ENCODE results near the gene AAMP.

Gene AAMP

GRCh38 chr2:218296847-218297246, 26.9 kb upstream of the AAMP start:
- Histone ChIP-seq H3K4me2 (ENCODE audit: low read length) (no peak overlapping the region), H3K27me3 (ENCODE audit: insufficient read depth, low read length) (no peaks in the 10 kb centered on the region), H3K36me3 (ENCODE audit: control insufficient read depth in 1 of 2, insufficient read depth in 2 of 2, low read length in 2 of 2) (no peaks in the 10 kb centered on the region), H3K4me1 (ENCODE audit: control insufficient read depth in 1 of 2, insufficient read depth in 2 of 2, low read length in 2 of 2) (peaks cover 19 to 26% of the 10 kb centered on the region in 2 experiments), H2AFZ (ENCODE audit: insufficient read depth, low read length, poor library complexity) (no peak overlapping the region), H2AK5ac (ENCODE audit: low read length) (peak overlapping the region; percentile 50), H4K8ac (ENCODE audit: low read depth, low read length) (no peak overlapping the region), H2BK5ac (ENCODE audit: low read depth, low read length, poor library complexity) (no peak overlapping the region), H2BK120ac (ENCODE audit: insufficient read depth, low read length, poor library complexity) (no peak overlapping the region), H3K23ac (ENCODE audit: low read length) (no peak overlapping the region), H3K14ac (ENCODE audit: low read length) (peak overlapping the region; percentile 43), H3K18ac (ENCODE audit: low read length) (no peak overlapping the region), H3K27ac (ENCODE audit: low read depth, low read length) (no peak overlapping the region), H3K9ac (ENCODE audit: low read length) (no peak overlapping the region), H3K4me3 (ENCODE audit: low read depth, low read length) (no peak overlapping the region), H4K12ac (ENCODE audit: low read depth, low read length) (no peak overlapping the region), H3K79me2 (ENCODE audit: control insufficient read depth, insufficient read depth, low read length, poor library complexity) (peaks cover 5% of the 10 kb centered on the region), H3K4ac (ENCODE audit: low read depth, low read length) (no peak overlapping the region), H3K9me3 (ENCODE audit: insufficient read depth, low read depth, low read length) (no peaks in the 10 kb centered on the region), H2BK12ac (ENCODE audit: low read length) (peak overlapping the region; percentile 76), H3K79me1 (ENCODE audit: low read length) (peaks cover 14% of the 10 kb centered on the region), H4K91ac (ENCODE audit: low read depth, low read length) (peak overlapping the region; percentile 28)
- DNase-seq, result peak; percentile 25 to 43
- WGBS (ENCODE audit: extremely low coverage, insufficient coverage, insufficient read length), result no CpG with 5 or more reads among the region's 7 CpGs

- Histone ChIP-seq H2BK120ac (ENCODE audit: insufficient read depth, low read length, poor library complexity) (no peak overlapping the region), H3K79me1 (ENCODE audit: low read length) (peaks cover 16% of the 10 kb centered on the region), H3K79me2 (ENCODE audit: control insufficient read depth, insufficient read depth, low read length, poor library complexity) (peaks cover 10% of the 10 kb centered on the region), H3K23ac (ENCODE audit: low read length) (no peak overlapping the region), H2AFZ (ENCODE audit: insufficient read depth, low read length, poor library complexity) (no peak overlapping the region), H4K91ac (ENCODE audit: low read depth, low read length) (no peak overlapping the region), H3K36me3 (ENCODE audit: control insufficient read depth in 1 of 2, insufficient read depth in 2 of 2, low read length in 2 of 2) (no peaks in the 10 kb centered on the region), H2BK5ac (ENCODE audit: low read depth, low read length, poor library complexity) (no peak overlapping the region), H3K9me3 (ENCODE audit: insufficient read depth, low read depth, low read length) (no peaks in the 10 kb centered on the region), H3K4ac (ENCODE audit: low read depth, low read length) (no peak overlapping the region), H3K4me2 (ENCODE audit: low read length) (no peak overlapping the region), H3K18ac (ENCODE audit: low read length) (no peak overlapping the region), H3K14ac (ENCODE audit: low read length) (no peak overlapping the region), H4K8ac (ENCODE audit: low read depth, low read length) (no peak overlapping the region), H3K4me3 (ENCODE audit: low read depth, low read length) (no peak overlapping the region), H2BK12ac (ENCODE audit: low read length) (peak overlapping the region; percentile 39), H3K27me3 (ENCODE audit: insufficient read depth, low read length) (no peaks in the 10 kb centered on the region), H3K4me1 (ENCODE audit: control insufficient read depth in 1 of 2, insufficient read depth in 2 of 2, low read length in 2 of 2) (peaks cover 23 to 32% of the 10 kb centered on the region in 2 experiments), H4K12ac (ENCODE audit: low read depth, low read length) (no peak overlapping the region), H3K9ac (ENCODE audit: low read length) (no peak overlapping the region), H2AK5ac (ENCODE audit: low read length) (no peak overlapping the region), H3K27ac (ENCODE audit: low read depth, low read length) (no peak overlapping the region)
- WGBS (ENCODE audit: extremely low coverage, insufficient coverage, insufficient read length), result no CpG with 5 or more reads among the region's 1 CpG
- no peak for DNase-seq
Measured at GRCh38 chr2:218296200-218296599, 26.3 kb upstream of the AAMP start.

- H2AK5ac ChIP-seq (ENCODE audit: low read length), result no peak overlapping the region
- H2BK12ac ChIP-seq (ENCODE audit: low read length), result peak overlapping the region; percentile 44
- H2BK120ac ChIP-seq (ENCODE audit: insufficient read depth, low read length, poor library complexity), result peak overlapping the region; percentile 61
- H4K12ac ChIP-seq (ENCODE audit: low read depth, low read length), result no peak overlapping the region
- H2AFZ ChIP-seq (ENCODE audit: insufficient read depth, low read length, poor library complexity), result no peak overlapping the region
- H3K18ac ChIP-seq (ENCODE audit: low read length), result no peak overlapping the region
- no peaks in the 10 kb centered on the region for H3K9me3 ChIP-seq (ENCODE audit: insufficient read depth, low read depth, low read length)
- peak overlapping the region; percentile 35 for H3K14ac ChIP-seq (ENCODE audit: low read length)
- peak overlapping the region; percentile 50 for H4K8ac ChIP-seq (ENCODE audit: low read depth, low read length)
- H3K36me3 ChIP-seq (ENCODE audit: control insufficient read depth in 1 of 2, insufficient read depth in 2 of 2, low read length in 2 of 2), result no peaks in the 10 kb centered on the region
- H3K23ac ChIP-seq (ENCODE audit: low read length), result no peak overlapping the region
- H3K4me3 ChIP-seq (ENCODE audit: low read depth, low read length), result no peak overlapping the region
- H3K4me2 ChIP-seq (ENCODE audit: low read length), result peak overlapping the region; percentile 38
- H3K9ac ChIP-seq (ENCODE audit: low read length), result no peak overlapping the region
- peak overlapping the region; percentile 42 for H3K27ac ChIP-seq (ENCODE audit: low read depth, low read length)
- peaks cover 25% of the 10 kb centered on the region for H3K79me1 ChIP-seq (ENCODE audit: low read length)
- H3K4ac ChIP-seq (ENCODE audit: low read depth, low read length), result no peak overlapping the region
- peak overlapping the region; percentile 75 for H4K91ac ChIP-seq (ENCODE audit: low read depth, low read length)
- no peaks in the 10 kb centered on the region for H3K27me3 ChIP-seq (ENCODE audit: insufficient read depth, low read length)
- H2BK5ac ChIP-seq (ENCODE audit: low read depth, low read length, poor library complexity), result peak overlapping the region; percentile 79
- DNase-seq, result peak; percentile 56 to 94
- peaks cover 20% of the 10 kb centered on the region for H3K79me2 ChIP-seq (ENCODE audit: control insufficient read depth, insufficient read depth, low read length, poor library complexity)
- H3K4me1 ChIP-seq (ENCODE audit: control insufficient read depth in 1 of 2, insufficient read depth in 2 of 2, low read length in 2 of 2), result peaks cover 35 to 44% of the 10 kb centered on the region in 2 experiments
- WGBS (ENCODE audit: extremely low coverage, insufficient coverage, insufficient read length), result no CpG with 5 or more reads among the region's 7 CpGs
Measured at GRCh38 chr2:218295029-218295428, 25.1 kb upstream of the AAMP start.

GRCh38 chr2:218294430-218295022, 24.6 kb upstream of the AAMP start:
- no peak overlapping the region for H3K4me3 ChIP-seq (ENCODE audit: low read depth, low read length)
- H2AK5ac ChIP-seq (ENCODE audit: low read length), result no peak overlapping the region
- peak overlapping the region; percentile 42 for H3K27ac ChIP-seq (ENCODE audit: low read depth, low read length)
- H2BK120ac ChIP-seq (ENCODE audit: insufficient read depth, low read length, poor library complexity), result peak overlapping the region; percentile 67
- peak; percentile 78 to 84 for DNase-seq
- H3K9me3 ChIP-seq (ENCODE audit: insufficient read depth, low read depth, low read length), result no peaks in the 10 kb centered on the region
- H3K27me3 ChIP-seq (ENCODE audit: insufficient read depth, low read length), result no peaks in the 10 kb centered on the region
- peaks cover 29% of the 10 kb centered on the region for H3K79me1 ChIP-seq (ENCODE audit: low read length)
- peak overlapping the region; percentile 25 for H3K18ac ChIP-seq (ENCODE audit: low read length)
- H3K79me2 ChIP-seq (ENCODE audit: control insufficient read depth, insufficient read depth, low read length, poor library complexity), result peaks cover 20% of the 10 kb centered on the region
- no peak overlapping the region for H2BK5ac ChIP-seq (ENCODE audit: low read depth, low read length, poor library complexity)
- H2AFZ ChIP-seq (ENCODE audit: insufficient read depth, low read length, poor library complexity), result no peak overlapping the region
- H3K36me3 ChIP-seq (ENCODE audit: control insufficient read depth in 1 of 2, insufficient read depth in 2 of 2, low read length in 2 of 2), result no peaks in the 10 kb centered on the region
- no peak overlapping the region for H3K4ac ChIP-seq (ENCODE audit: low read depth, low read length)
- WGBS (ENCODE audit: extremely low coverage, insufficient coverage, insufficient read length), result no CpG with 5 or more reads among the region's 5 CpGs
- peak overlapping the region; percentile 45 for H4K91ac ChIP-seq (ENCODE audit: low read depth, low read length)
- no peak overlapping the region for H3K23ac ChIP-seq (ENCODE audit: low read length)
- H2BK12ac ChIP-seq (ENCODE audit: low read length), result peak overlapping the region; percentile 42
- no peak overlapping the region for H3K9ac ChIP-seq (ENCODE audit: low read length)
- H4K8ac ChIP-seq (ENCODE audit: low read depth, low read length), result peak overlapping the region; percentile 49
- peaks cover 40 to 49% of the 10 kb centered on the region in 2 experiments for H3K4me1 ChIP-seq (ENCODE audit: control insufficient read depth in 1 of 2, insufficient read depth in 2 of 2, low read length in 2 of 2)
- no peak overlapping the region for H4K12ac ChIP-seq (ENCODE audit: low read depth, low read length)
- H3K4me2 ChIP-seq (ENCODE audit: low read length), result peak overlapping the region; percentile 38
- H3K14ac ChIP-seq (ENCODE audit: low read length), result peak overlapping the region; percentile 5

Data from trophoblast cell (in vitro differentiated cells and primary cell).